GM23338 (cell line): ENCODE data around the gene PTRHD1. TPM values are rescaled to one million over a fixed set of nuclear protein-coding genes. Genes with fewer than 3 reads are reported as not detected.

ENCODE experiments used
- ATAC-seq: fragments of 200-7000 bp; cut with Tn5 transposase; 3 replicates; pipeline ENCODE4 v1.9.1; 2020
- DNase-seq: peaks from one replicate; pipeline ENCODE4 v3.0.0-alpha.2; 2015; ENCODE audit warnings: low spot score
- H2AFZ ChIP-seq: fragments of 200-600 bp; sonication (generic); 2 replicates; pipeline ENCODE4 v1.8.0; 2016; ENCODE audit warnings: antibody characterized with exemption, mild to moderate bottlenecking, moderate library complexity
- H3F3A ChIP-seq: fragments of 200-600 bp; sonication (generic); replicated peaks from 2 replicates; pipeline ENCODE4 v1.8.0; 2017; ENCODE audit warnings: antibody characterized with exemption, mixed run types, low read depth
- H3K27ac ChIP-seq: fragments of 200-600 bp; sonication (generic); 2 replicates; pipeline ENCODE4 v1.6.1; 2016; ENCODE audit warnings: low read depth
- H3K27me3 ChIP-seq: fragments of 200-600 bp; sonication (generic); 2 replicates; pipeline ENCODE4 v1.8.0; 2016; ENCODE audit warnings: mild to moderate bottlenecking, mixed run types, moderate library complexity; ENCODE audit not compliant: insufficient read depth
- H3K36me3 ChIP-seq: fragments of 200-600 bp; sonication (generic); 2 replicates; pipeline ENCODE4 v1.8.0; 2016; ENCODE audit warnings: mild to moderate bottlenecking; ENCODE audit not compliant: insufficient read depth
- H3K4me1 ChIP-seq: fragments of 200-600 bp; sonication (generic); 2 replicates; pipeline ENCODE4 v1.8.0; 2016; ENCODE audit warnings: mild to moderate bottlenecking, moderate library complexity; ENCODE audit not compliant: insufficient read depth
- H3K4me2 ChIP-seq: fragments of 200-600 bp; sonication (generic); 2 replicates; pipeline ENCODE4 v1.7.1; 2017; ENCODE audit warnings: mixed run types
- H3K4me3 ChIP-seq: fragments of 200-600 bp; sonication (generic); 2 replicates; pipeline ENCODE4 v1.6.1; 2016; ENCODE audit warnings: mixed run types
- H3K79me2 ChIP-seq: fragments of 200-600 bp; sonication (generic); replicated peaks from 2 replicates; pipeline ENCODE4 v1.8.0; 2017; ENCODE audit warnings: mild to moderate bottlenecking; ENCODE audit not compliant: insufficient read depth
- H3K9me2 ChIP-seq: fragments of 200-600 bp; sonication (generic); 2 replicates; pipeline ENCODE4 v1.8.0; 2017; ENCODE audit not compliant: insufficient read depth
- H4K20me1 ChIP-seq: fragments of 200-600 bp; sonication (generic); replicated peaks from 2 replicates; pipeline ENCODE4 v1.8.0; 2017; ENCODE audit warnings: mild to moderate bottlenecking; ENCODE audit not compliant: insufficient read depth
- H3K27ac Mint-ChIP-seq: 2 replicates; pipeline ENCODE4 v1.8.0; 2020; ENCODE audit warnings: inconsistent platforms, mild to moderate bottlenecking, moderate library complexity, mixed read lengths
- H3K27me3 Mint-ChIP-seq: 3 replicates; pipeline ENCODE4 v1.8.0; 2022; ENCODE audit warnings: low read depth, mild to moderate bottlenecking, moderate library complexity, mixed read lengths, inconsistent platforms; ENCODE audit not compliant: insufficient read depth, poor library complexity
- H3K36me3 Mint-ChIP-seq: 3 replicates; pipeline ENCODE4 v1.8.0; 2021; ENCODE audit warnings: low read depth, mild to moderate bottlenecking, inconsistent platforms, moderate library complexity, mixed read lengths
- H3K4me1 Mint-ChIP-seq: 3 replicates; pipeline ENCODE4 v1.8.0; 2020; ENCODE audit warnings: mild to moderate bottlenecking, inconsistent platforms, mixed read lengths
- H3K4me3 Mint-ChIP-seq: 3 replicates; pipeline ENCODE4 v1.8.0; 2021; ENCODE audit warnings: moderate library complexity, mild to moderate bottlenecking, inconsistent platforms, mixed read lengths
- H3K9me3 Mint-ChIP-seq: 3 replicates; pipeline ENCODE4 v1.8.0; 2020; ENCODE audit warnings: moderate library complexity, mild to moderate bottlenecking, inconsistent platforms, mixed read lengths
- CREB1 ChIP-seq: fragments of 250-450 bp; sonication (Bioruptor Pico); IDR thresholded peaks from 2 replicates; pipeline ENCODE4 v1.5.0; 2020; ENCODE audit warnings: low read depth, mild to moderate bottlenecking, moderate library complexity
- EZH2 ChIP-seq: fragments of 200-600 bp; sonication (generic); IDR thresholded peaks from one replicate; pipeline ENCODE4 v1.8.0; 2017; ENCODE audit warnings: antibody characterized with exemption, mild to moderate bottlenecking, low read depth; ENCODE audit not compliant: unreplicated experiment
- EZH2phosphoT487 ChIP-seq: fragments of 200-600 bp; sonication (generic); IDR thresholded peaks from one replicate; pipeline ENCODE4 v1.8.1; 2018; ENCODE audit warnings: antibody characterized with exemption; ENCODE audit not compliant: unreplicated experiment
- NANOG ChIP-seq: IDR thresholded peaks from 2 replicates; pipeline ENCODE4 v1.6.1; 2016; ENCODE audit warnings: antibody characterized with exemption, borderline replicate concordance
- POLR2AphosphoS5 ChIP-seq: IDR thresholded peaks from 2 replicates; pipeline ENCODE4 v1.6.1; 2016; ENCODE audit warnings: antibody characterized with exemption, low read depth
- STAT1 ChIP-seq: IDR thresholded peaks from one replicate; pipeline ENCODE4 v1.6.1; 2016; ENCODE audit warnings: antibody characterized with exemption; ENCODE audit not compliant: unreplicated experiment
- polyA plus RNA-seq: library from polyadenylated mRNA; unstranded; fragments of >200 nt; fragmentation: Nextera tagmentation; extraction: Ambion mirVana; gene quantifications from 2 replicates; pipeline ENCODE4 v1.2.1, GENCODE V29; 2016
- total RNA-seq: library from RNA; depleted of rRNA; stranded (reverse); fragments of >200 nt; shearing (Covaris generic); gene quantifications from 2 replicates; pipeline ENCODE4 v1.2.3, GENCODE V29; 2014
- TF ChIP-seq, protein P1 (sequence below): fragments of 250-450 bp; sonication (Bioruptor Pico); IDR thresholded peaks from 2 replicates; pipeline ENCODE4 v1.5.0; 2020; ENCODE audit warnings: mild to moderate bottlenecking, moderate library complexity

Gene PTRHD1
- total and polyA plus RNA-seq, 2 experiments from 2014 or later = 46.9 to 105 TPM

DNA sequence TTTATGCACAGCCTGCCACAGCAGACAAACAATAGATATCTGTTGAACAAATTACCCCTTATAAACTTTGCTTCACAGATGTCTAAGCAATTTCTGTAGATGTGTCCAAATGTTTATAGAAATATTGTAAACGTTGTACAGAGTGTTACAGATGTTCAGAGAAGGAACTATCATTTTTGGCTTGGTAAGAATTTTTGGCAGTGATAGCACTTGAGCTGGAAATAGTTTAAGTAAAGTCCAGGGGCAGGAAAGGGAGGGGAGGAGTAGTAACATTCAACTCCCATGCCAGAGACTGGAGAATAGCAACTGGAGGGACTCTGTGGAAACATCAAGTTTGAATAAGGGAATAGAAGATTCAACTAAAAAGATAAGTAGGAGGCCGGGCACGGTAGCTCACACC, 4.4 kb downstream of the PTRHD1 start:
- Mint-ChIP-seq H3K4me3 (no peak overlapping the region), H3K36me3 (peaks cover 10% of the 10 kb centered on the region; the same call in 2 of the 3 replicates), H3K27ac (no peak overlapping the region), H3K9me3 (no peaks in the 10 kb centered on the region), H3K4me1 (peaks cover 18% of the 10 kb centered on the region), H3K27me3 (peaks cover 15% of the 10 kb centered on the region)
- DNase-seq = no peak
- Histone ChIP-seq H3F3A (no peaks in the 10 kb centered on the region), H2AFZ (no peak overlapping the region), H3K9me2 (no peaks in the 10 kb centered on the region), H3K27ac (no peak overlapping the region), H3K4me2 (no peak overlapping the region), H3K27me3 (no peaks in the 10 kb centered on the region), H3K4me1 (peaks cover 18% of the 10 kb centered on the region), H3K79me2 (peaks cover 4% of the 10 kb centered on the region), H3K4me3 (no peak overlapping the region), H3K36me3 (no peaks in the 10 kb centered on the region), H4K20me1 (no peaks in the 10 kb centered on the region)
- ATAC-seq = no peak
- TF ChIP-seq CREB1 (CRISPR knock-in tag) = no peak
- no peak for TF ChIP-seq EZH2phosphoT487
- TF ChIP-seq, protein P1, sequence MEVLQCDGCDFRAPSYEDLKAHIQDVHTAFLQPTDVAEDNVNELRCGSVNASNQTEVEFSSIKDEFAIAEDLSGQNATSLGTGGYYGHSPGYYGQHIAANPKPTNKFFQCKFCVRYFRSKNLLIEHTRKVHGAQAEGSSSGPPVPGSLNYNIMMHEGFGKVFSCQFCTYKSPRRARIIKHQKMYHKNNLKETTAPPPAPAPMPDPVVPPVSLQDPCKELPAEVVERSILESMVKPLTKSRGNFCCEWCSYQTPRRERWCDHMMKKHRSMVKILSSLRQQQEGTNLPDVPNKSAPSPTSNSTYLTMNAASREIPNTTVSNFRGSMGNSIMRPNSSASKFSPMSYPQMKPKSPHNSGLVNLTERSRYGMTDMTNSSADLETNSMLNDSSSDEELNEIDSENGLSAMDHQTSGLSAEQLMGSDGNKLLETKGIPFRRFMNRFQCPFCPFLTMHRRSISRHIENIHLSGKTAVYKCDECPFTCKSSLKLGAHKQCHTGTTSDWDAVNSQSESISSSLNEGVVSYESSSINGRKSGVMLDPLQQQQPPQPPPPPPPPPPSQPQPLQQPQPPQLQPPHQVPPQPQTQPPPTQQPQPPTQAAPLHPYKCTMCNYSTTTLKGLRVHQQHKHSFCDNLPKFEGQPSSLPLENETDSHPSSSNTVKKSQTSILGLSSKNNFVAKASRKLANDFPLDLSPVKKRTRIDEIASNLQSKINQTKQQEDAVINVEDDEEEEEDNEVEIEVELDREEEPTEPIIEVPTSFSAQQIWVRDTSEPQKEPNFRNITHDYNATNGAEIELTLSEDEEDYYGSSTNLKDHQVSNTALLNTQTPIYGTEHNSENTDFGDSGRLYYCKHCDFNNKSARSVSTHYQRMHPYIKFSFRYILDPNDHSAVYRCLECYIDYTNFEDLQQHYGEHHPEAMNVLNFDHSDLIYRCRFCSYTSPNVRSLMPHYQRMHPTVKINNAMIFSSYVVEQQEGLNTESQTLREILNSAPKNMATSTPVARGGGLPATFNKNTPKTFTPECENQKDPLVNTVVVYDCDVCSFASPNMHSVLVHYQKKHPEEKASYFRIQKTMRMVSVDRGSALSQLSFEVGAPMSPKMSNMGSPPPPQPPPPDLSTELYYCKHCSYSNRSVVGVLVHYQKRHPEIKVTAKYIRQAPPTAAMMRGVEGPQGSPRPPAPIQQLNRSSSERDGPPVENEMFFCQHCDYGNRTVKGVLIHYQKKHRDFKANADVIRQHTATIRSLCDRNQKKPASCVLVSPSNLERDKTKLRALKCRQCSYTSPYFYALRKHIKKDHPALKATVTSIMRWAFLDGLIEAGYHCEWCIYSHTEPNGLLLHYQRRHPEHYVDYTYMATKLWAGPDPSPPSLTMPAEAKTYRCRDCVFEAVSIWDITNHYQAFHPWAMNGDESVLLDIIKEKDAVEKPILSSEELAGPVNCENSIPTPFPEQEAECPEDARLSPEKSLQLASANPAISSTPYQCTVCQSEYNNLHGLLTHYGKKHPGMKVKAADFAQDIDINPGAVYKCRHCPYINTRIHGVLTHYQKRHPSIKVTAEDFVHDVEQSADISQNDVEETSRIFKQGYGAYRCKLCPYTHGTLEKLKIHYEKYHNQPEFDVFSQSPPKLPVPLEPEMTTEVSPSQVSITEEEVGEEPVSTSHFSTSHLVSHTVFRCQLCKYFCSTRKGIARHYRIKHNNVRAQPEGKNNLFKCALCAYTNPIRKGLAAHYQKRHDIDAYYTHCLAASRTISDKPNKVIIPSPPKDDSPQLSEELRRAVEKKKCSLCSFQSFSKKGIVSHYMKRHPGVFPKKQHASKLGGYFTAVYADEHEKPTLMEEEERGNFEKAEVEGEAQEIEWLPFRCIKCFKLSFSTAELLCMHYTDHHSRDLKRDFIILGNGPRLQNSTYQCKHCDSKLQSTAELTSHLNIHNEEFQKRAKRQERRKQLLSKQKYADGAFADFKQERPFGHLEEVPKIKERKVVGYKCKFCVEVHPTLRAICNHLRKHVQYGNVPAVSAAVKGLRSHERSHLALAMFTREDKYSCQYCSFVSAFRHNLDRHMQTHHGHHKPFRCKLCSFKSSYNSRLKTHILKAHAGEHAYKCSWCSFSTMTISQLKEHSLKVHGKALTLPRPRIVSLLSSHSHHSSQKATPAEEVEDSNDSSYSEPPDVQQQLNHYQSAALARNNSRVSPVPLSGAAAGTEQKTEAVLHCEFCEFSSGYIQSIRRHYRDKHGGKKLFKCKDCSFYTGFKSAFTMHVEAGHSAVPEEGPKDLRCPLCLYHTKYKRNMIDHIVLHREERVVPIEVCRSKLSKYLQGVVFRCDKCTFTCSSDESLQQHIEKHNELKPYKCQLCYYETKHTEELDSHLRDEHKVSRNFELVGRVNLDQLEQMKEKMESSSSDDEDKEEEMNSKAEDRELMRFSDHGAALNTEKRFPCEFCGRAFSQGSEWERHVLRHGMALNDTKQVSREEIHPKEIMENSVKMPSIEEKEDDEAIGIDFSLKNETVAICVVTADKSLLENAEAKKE = no peak
- TF ChIP-seq STAT1 = no peak
- no peak for TF ChIP-seq NANOG
- no peak for TF ChIP-seq POLR2AphosphoS5

- no peak overlapping the region for H3K27ac ChIP-seq
- H3K9me3 Mint-ChIP-seq = no peaks in the 10 kb centered on the region
- ATAC-seq = no peak
These were observed 5.7 kb downstream of the PTRHD1 start for GRCh38 chr2:24787532-24787931.

More at GRCh38 chr2:24787532-24787931, 5.7 kb downstream of the PTRHD1 start:
- H3K27ac Mint-ChIP-seq = no peak overlapping the region
- H3K27me3 Mint-ChIP-seq = peaks cover 2% of the 10 kb centered on the region
- no peak for DNase-seq
- H3K4me3 ChIP-seq = no peak overlapping the region
- TF ChIP-seq EZH2 (no peak), EZH2phosphoT487 (no peak)
- peaks cover 18% of the 10 kb centered on the region for H3K4me1 ChIP-seq
- H3K4me3 Mint-ChIP-seq = no peak overlapping the region
- no peaks in the 10 kb centered on the region for H3K9me2 ChIP-seq
- no peaks in the 10 kb centered on the region for H4K20me1 ChIP-seq
- H2AFZ ChIP-seq = no peak overlapping the region
- peaks cover 10% of the 10 kb centered on the region; the same call in 2 of the 3 replicates for H3K36me3 Mint-ChIP-seq
- no peaks in the 10 kb centered on the region for H3K36me3 ChIP-seq
- no peaks in the 10 kb centered on the region for H3K79me2 ChIP-seq
- H3K27me3 ChIP-seq = no peaks in the 10 kb centered on the region
- peaks cover 22% of the 10 kb centered on the region for H3K4me1 Mint-ChIP-seq
- H3F3A ChIP-seq = no peaks in the 10 kb centered on the region
- H3K4me2 ChIP-seq = no peak overlapping the region
